Loucy (cell line): ENCODE data around the gene SCO1.

Source experiments
- CTCF ChIP-seq: fragments of 200-600 bp; sonication (generic); conservative IDR thresholded peaks from 2 replicates; pipeline ENCODE4 v1.5.1; 2014; ENCODE audit warnings: mild to moderate bottlenecking, antibody characterized with exemption, low read length
- EZH2phosphoT487 ChIP-seq: fragments of 200-600 bp; IDR thresholded peaks from 2 replicates; pipeline ENCODE4 v1.6.1; 2018; ENCODE audit warnings: antibody characterized with exemption, mild to moderate bottlenecking, moderate library complexity, borderline replicate concordance

GRCh38 chr17:10626390-10626789 lies 70.9 kb downstream of the SCO1 start:
- TF ChIP-seq CTCF (no peak), EZH2phosphoT487 (no peak)
